Dedifferentiated amniotic fluid mesenchymal stem cell (primary cell): Measurements from ENCODE around the gene KIF27.
A peak's percentile ranks its signal among the peaks of the same experiment; 100 is the strongest.
"Not testable (repeated sequence)": the region's sequence is repeated elsewhere in the genome, so short reads cannot be mapped to it uniquely, and the experiment has no call there.

Experiments
- DNase-seq: peaks from one replicate; pipeline ENCODE4 v3.0.0-alpha.2; 2016; ENCODE audit errors: extremely low spot score

The KIF27 gene

GRCh38 chr9:83920927-83921707 lies at the start of gene KIF27:
TSS of gene KIF27 (minus strand) at chr9:83921432. CDS start at chr9:83915591, 5,841 bp downstream.
- peak; percentile 97 for DNase-seq

- no peak for DNase-seq
Measured at GRCh38 chr9:83969602-83970001, 48.4 kb upstream of the KIF27 start.

- no peak for DNase-seq
Measured at GRCh38 chr9:83967073-83967472, 45.8 kb upstream of the KIF27 start.

- no peak for DNase-seq
Measured at GRCh38 chr9:83966209-83966582, 45.0 kb upstream of the KIF27 start.

- DNase-seq: no peak
Measured at GRCh38 chr9:83965350-83966208, 44.3 kb upstream of the KIF27 start.

- DNase-seq: no peak
Measured at GRCh38 chr9:83964973-83965349, 43.7 kb upstream of the KIF27 start.

GRCh38 chr9:83962165-83962564 lies 40.9 kb upstream of the KIF27 start:
- peak; percentile 51 for DNase-seq

GRCh38 chr9:83960991-83961390 lies 39.8 kb upstream of the KIF27 start:
- no peak for DNase-seq

GRCh38 chr9:83959061-83959460 lies 37.8 kb upstream of the KIF27 start:
- DNase-seq: peak; percentile 84

- DNase-seq: no peak
Measured at GRCh38 chr9:83957248-83957513, 35.9 kb upstream of the KIF27 start.

- no peak for DNase-seq
Measured at GRCh38 chr9:83956436-83957247, 35.4 kb upstream of the KIF27 start.

GRCh38 chr9:83956086-83956435 lies 34.8 kb upstream of the KIF27 start:
- DNase-seq: no peak

GRCh38 chr9:83948096-83948495 lies 26.9 kb upstream of the KIF27 start:
- DNase-seq: not testable (repeated sequence)

GRCh38 chr9:83940590-83941303 lies 19.5 kb upstream of the KIF27 start:
- no peak for DNase-seq

GRCh38 chr9:83937861-83938455 lies 16.7 kb upstream of the KIF27 start:
- peak; percentile 82 for DNase-seq

GRCh38 chr9:83936523-83936922 lies 15.3 kb upstream of the KIF27 start:
- DNase-seq: no peak

GRCh38 chr9:83935276-83935935 lies 14.2 kb upstream of the KIF27 start:
- peak; percentile 65 for DNase-seq

- no peak for DNase-seq
Measured at GRCh38 chr9:83934569-83935275, 13.5 kb upstream of the KIF27 start.

GRCh38 chr9:83933790-83934189 lies 12.6 kb upstream of the KIF27 start:
- DNase-seq: no peak

- DNase-seq: no peak
Measured at GRCh38 chr9:83932851-83933250, 11.6 kb upstream of the KIF27 start.
